Fibroblast of peridontal ligament (primary cell): ENCODE data around the gene OR1L6.

ENCODE experiments used
- DNase-seq: peaks from one replicate; pipeline ENCODE4 v3.0.0-alpha.2; 2010; ENCODE audit errors: extremely low read depth

Gene OR1L6, protein sequence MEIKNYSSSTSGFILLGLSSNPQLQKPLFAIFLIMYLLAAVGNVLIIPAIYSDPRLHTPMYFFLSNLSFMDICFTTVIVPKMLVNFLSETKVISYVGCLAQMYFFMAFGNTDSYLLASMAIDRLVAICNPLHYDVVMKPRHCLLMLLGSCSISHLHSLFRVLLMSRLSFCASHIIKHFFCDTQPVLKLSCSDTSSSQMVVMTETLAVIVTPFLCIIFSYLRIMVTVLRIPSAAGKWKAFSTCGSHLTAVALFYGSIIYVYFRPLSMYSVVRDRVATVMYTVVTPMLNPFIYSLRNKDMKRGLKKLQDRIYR

DNA sequence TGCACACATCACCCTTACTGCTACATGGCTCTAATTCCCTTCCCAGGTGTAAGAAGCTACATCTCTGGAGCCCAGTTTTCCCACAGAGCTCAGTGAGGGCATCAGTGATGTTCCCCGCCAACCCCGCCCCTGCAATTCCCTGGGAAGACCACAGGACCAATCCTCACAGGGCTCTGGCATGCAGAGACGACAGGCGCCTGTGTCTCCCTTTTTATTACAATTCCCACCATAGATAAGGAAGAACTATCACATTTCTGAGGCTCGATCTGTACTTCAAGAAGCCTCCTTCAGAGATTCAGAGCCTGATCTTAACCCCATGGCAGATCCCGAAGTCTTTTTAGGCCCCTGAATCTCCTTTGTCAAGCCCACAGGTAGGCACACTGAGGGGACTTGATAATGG is at the start of gene OR1L6:
Gene OR1L6 (plus strand): TSS at position 301 of the 400 bp plus-strand sequence. CDS start 7,545 bp downstream, outside the sequence.
- no peak for DNase-seq

DNA sequence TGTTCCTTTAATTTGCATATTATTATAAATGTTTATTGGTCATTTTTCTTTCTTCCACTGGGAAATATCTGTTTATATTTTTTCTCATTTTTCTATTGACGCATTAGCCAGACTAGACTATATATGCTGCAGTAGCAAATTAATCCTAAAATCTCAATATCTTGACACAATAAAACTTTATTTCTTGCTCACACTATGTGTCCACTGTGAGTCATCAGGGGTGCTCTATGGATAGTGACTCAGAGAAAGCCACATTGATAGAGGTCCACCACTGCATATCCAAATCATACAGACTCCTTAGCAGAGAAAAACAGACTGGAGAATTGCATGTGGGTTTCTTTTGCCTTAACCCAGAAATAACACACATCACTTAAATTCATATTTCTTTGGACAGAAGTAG is 46.4 kb upstream of the OR1L6 start:
- no peak for DNase-seq

DNA sequence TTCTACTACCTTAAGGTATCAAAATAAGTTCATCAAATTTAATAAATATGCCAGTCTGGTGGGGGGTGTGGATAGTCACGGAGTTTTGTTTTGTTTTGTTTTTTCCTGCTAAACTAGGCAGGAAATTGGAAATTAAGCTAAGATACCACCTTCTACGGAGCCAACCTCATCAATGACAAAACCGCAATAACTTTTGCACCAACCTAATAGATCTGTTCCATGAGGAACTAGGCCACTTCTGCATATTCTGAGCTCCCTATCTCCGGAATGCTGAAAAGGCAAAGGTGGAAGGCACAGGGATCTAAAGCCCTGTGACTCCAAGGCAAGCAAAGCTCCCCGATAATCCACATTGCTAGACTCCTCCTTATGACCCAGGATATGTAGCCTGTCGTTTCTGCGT is 24.1 kb upstream of the OR1L6 start:
- no peak for DNase-seq

DNA sequence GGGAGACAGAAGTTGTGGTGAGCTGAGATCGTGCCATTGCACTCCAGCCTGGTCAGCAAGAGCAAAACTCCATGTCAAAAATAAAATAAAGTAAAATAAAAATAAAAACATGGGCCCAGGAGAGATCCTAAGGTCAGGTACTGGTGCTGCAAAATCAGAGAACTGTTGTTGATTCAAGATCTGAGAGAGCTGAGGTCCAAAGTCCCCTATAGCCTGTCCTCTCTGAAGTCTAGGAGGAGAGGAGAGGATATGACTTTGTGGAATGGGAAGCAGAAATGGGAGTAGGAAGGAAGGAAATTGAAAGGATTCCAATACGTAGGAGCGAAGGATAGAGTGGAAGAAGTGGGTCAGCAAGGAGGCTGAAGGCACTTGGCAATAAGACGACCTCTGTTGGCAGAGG is 22.9 kb upstream of the OR1L6 start:
- DNase-seq: no peak

DNA sequence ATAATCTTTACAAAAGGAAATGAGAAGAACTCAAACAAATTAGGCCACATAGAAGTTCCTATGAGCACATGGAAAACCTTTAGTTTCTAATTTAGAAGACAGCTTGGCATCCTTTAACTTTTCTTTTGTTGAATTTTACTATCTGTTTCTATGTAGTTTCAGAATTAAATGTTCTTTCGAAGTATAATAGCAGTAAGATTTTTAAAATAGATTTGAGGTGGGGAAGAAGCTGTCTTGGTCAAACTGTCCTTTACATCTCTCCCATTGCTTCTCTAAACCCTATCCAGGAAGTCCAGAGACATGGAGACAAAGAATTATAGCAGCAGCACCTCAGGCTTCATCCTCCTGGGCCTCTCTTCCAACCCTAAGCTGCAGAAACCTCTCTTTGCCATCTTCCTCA is 18.4 kb upstream of the OR1L6 start, which contains the start of gene OR1L4:
Gene OR1L4 (plus strand): TSS at position 301 of the 400 bp plus-strand sequence. CDS start 0 bp downstream, at position 301.
- no peak for DNase-seq

DNA sequence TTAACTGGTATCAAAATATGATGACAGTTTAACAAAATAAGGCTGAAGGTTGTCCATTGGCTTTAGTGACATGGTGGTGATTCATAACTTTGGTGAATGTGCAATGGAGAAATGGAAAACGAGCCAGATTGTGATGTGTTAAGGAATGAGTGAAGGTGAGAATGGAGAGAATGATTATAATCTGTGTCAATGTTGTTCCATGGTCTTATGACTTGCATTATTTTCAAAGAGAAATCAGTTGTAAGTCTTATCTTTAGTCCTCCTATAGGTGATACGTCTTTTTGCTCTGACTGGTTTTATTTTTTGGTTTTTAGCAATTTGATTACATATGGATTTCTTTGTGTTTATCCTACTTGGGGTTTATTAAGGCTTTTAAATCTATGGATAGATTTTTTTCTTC is 12.7 kb downstream of the OR1L6 start:
- DNase-seq: no peak

DNA sequence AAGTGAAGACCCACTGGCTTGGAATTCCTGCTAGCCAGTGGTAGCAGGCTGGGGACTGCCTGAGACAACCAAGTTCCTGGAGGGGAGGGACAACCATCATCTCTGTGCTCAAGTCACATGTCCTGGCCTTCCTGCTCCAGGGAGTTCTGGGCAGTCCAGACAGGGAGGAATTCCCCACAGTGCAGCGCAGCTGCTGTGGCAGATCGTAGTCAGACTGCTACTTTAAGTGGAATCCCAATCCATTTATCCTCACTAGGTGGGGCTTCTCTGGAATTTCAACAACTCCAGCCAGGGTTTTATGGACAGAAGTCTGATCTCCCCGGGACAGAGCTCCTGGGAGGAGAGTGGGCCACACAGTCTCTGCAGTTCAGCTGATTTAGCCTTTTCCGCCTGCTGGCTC is 25.7 kb downstream of the OR1L6 start:
- DNase-seq: no peak

DNA sequence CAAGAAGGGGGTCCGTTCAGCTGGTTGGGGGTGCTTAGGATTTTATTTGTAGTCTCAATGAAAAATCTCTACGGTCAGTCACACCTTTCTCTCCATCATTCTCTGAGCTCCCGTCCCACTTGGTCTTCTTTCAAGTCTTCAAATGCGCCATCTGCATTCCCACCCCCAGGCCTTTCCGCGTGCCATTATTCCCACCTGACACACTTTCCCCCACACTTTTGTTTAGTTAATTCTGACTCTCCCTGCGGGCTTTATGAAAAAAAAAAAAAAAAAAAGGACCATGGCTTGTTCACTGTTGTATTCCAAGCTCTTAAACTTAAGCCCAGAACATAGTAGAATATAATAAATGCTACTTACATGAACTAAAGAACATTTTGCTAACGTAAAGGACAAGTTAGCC is 34.9 kb downstream of the OR1L6 start:
- no peak for DNase-seq

DNA sequence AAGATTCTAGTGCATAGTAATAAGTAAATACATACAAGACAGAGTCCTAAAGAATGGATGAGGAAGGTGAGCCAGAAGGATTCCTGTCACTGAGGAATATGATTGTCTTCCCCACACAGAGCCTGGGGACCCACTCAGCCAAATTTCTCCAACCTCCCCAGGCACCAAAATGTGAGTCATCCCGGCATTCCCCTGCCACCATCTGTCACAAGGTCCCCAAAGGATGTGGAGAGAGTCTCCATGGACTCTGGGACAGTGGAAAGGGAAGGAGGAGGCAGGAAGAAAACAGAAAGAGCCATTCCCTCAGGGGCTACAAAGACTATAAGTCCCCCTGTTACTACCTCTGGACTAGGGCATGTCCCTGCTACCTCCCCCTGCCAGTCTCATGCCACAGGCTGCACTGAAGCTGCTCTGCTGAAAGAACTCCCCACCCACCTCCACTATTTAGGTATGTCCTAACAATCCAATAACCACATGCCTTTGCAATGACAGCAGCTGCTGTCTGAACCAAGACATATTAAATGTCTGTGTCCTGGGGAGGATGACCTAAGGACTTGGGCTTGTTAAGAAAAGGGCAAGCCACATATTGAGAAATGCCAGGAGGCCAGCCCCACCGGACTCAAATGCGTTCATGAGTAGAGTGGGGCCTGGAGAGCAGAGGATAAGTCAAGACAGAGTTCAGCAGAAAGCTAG is 36.0 kb downstream of the OR1L6 start:
- DNase-seq: peak; percentile 52

DNA sequence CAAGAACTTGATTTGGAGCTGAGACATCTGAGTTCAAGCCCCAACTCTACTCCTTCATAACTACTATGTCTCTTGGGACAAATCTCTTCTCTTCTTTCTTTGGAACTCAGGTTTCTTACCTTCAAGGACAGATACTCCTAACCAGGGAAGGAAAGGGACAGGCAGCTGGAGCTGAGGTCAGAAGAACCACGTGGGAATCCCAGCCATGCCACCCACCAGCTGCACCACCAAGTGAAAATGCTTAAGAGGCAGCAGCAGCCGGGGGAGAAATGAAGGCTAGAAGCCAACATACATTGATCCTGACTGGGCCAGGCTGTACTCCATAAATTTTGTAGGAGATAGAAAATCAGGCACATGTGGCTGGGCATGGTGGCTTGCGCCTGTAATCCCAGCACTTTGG is 37.1 kb downstream of the OR1L6 start:
- DNase-seq: no peak

DNA sequence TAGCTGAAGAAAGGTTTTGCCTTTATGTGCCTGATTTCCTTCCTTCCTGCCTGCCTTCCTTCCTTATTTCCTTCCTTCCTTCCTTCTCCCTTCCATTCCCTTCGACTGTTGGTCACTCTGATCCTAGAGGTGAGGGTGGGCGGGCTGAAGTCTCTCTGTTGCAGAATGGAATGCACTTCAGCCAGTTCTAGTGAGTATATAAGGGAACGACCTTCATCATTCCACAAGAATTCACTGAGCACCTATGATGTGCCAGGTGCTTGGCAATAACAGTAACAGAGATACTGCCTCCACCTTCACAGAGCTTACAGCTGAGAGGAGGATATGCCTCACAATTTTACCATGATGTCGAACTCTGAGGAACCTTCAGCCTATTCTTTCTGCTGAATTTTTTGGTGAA is 37.9 kb downstream of the OR1L6 start:
- no peak for DNase-seq

DNA sequence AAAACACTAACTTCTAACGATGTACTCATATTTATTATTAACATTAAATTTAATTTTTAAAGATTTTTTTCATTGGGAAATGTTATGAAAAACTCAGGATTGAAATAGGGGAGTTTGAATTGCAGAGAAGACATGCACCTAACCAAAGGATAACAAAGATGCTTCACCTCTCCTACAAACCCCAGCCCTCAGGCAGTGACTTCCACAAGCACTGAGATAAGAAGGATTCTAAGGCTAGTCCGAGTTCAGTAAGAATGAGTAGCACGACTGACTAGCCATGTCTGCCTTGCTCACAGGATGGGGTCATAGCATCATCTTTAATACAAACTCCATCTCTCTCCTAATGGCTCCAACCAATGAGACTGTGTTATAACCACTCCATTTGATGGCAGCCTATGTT is 39.6 kb downstream of the OR1L6 start:
- DNase-seq: no peak

DNA sequence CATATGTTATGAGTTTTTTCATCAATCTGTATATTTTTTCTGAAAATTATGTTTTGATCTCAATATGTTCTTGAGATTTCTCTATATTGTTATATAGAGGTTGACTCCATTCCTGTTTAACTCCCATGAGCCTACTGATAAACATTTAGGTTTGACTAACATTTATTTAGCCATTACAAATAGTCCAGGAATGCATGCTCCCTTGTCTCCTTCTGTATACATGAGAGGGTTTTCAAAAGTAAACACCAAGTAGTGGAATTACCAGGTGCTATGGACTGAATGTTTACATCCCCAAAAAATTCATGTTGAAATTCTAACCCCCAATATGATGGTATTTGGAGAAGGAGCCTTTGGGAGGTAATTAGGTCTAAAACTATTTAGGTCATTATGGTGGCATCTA is 43.2 kb downstream of the OR1L6 start:
- no peak for DNase-seq

DNA sequence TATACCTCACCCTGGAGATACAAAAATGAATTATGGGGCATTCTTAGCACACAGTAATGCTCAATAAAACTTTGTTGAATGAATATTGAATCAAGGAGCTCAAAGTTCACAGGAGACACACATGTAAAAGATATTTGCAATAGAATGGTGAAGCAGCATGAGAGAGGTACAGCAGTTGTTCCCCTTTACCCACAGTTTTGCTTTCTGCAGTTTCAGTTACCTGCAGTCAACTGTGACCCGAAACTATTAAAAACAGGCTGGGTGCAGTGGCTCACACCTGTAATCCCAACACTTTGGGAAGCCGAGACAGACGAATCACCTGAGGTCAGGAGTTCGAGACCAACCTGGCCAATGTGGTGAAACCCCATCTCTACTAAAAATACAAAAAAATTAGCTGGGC is 44.2 kb downstream of the OR1L6 start:
- no peak for DNase-seq

DNA sequence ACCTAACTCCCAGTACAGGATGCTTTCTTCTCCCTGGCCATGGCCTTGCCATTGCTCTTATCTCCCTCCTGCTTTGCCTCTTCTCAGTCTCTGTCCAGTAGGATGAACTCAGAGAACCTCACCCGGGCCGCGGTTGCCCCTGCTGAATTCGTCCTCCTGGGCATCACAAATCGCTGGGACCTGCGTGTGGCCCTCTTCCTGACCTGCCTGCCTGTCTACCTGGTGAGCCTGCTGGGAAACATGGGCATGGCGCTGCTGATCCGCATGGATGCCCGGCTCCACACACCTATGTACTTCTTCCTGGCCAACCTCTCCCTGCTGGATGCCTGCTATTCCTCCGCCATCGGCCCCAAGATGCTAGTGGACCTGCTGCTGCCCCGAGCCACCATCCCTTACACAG is 46.7 kb downstream of the OR1L6 start, which contains the start of gene OR5C1:
Gene OR5C1 (plus strand): TSS at position 103 of the 400 bp plus-strand sequence. CDS start 0 bp downstream, at position 103.
- DNase-seq: no peak

DNA sequence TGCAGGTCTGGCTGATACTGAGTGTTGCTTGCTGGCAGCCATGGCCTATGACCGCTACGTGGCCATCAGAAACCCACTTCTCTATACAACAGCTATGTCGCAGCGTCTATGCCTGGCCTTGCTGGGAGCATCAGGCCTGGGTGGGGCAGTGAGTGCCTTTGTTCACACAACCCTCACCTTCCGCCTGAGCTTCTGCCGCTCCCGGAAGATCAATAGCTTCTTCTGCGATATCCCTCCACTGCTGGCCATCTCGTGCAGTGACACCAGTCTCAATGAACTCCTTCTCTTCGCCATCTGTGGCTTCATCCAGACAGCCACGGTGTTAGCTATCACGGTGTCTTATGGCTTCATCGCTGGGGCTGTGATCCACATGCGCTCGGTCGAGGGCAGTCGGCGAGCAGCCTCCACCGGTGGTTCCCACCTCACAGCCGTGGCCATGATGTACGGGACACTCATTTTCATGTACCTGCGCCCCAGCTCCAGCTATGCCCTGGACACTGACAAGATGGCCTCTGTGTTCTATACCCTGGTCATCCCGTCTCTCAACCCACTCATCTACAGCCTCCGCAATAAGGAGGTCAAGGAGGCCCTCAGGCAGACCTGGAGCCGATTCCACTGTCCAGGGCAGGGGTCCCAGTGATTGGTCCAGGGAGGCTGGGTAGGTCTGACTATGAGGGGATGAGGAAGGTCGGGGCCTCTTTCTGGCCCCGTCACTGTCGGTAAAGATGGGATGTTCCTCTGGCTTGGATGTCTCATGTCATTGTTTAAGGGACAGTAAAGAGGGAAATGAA is 47.3 kb downstream of the OR1L6 start:
- no peak for DNase-seq

DNA sequence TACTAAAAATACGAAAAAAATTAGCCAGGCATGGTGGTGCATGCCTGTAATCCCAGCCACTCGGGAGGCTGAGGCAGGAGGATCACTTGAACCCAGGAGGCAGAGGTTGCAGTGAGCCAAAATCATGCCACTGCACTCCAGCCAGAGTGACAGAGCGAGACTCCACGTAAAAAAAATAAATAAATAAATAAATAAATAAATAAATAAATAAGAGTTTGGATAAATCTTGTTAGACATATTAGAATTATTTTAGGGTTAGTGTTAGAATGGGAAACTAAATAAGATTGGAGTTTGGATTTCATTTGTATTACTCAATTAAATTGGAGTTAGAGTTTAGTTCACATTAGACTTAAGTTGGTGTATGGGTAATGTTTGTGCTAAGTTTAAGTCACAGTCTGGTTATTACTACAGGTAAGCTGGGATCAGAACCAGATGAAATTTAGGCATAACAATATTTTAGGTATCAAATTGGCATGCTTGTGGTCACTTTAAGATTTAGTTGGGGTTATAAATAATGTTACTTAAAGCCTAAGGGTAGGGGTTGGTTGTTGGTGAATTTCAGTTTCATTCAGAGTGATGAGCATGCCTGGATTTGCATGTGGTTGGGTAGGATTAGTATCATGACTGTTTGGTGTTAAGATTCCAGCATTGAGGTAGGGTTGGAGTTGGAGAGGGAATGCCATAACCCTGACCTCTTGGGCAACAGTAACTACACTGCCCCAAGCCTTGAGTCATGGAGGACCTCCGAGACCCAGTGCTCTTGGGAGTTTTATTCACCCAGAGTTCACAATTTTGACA is 50.0 kb downstream of the OR1L6 start:
- DNase-seq: no peak

DNA sequence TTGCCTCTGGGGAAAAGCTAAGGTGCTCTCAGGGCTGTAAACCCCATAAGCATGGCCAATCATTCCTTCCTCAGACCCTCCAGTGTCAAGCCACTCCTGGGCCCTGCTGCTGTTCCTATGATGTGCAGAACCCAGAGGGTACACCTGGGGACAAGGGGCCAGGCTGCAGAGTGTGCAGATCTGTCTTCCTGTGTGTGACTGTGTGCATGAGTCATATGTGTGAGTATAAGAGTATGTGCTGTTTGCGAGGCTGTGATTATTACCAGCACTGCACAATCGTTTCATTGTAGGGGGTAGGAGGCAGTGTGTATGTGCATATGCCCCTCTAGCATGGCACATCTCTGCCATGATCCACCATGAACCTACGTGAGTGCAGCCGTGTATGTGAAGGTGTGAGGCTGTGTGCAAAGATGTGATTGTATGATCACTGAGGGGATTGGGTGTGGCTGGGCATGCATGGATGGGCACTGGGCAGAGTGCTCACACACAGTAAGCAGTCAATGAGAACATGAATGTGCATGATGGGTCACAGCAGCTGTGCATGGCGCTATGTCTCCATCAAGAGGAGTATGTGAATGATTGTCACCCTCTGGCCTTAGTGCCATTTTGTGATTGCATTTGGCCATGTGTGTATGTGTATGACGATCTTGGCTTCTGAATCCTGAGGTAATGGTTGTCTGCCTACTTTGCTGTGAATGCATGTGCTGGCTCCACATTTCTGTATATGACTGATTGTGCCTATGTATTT is 55.4 kb downstream of the OR1L6 start:
- DNase-seq: no peak
